Activated CD8-positive, alpha-beta memory T cell treated with anti-CD3 and anti-CD28 coated beads, Interleukin-2, amount 10 ng/mL, durations not matched to agents 7 days and 5 days (primary cell): ENCODE data around the gene EMD. TPM values are rescaled to one million over a fixed set of nuclear protein-coding genes. Genes with fewer than 3 reads are reported as not detected.
"Not testable (repeated sequence)": the region's sequence is repeated elsewhere in the genome, so short reads cannot be mapped to it uniquely, and the experiment has no call there.

ENCODE experiments used
- ATAC-seq: fragments of 150-1000 bp; cut with Tn5 transposase; one replicate; pipeline ENCODE4 v1.10.0; 2021; ENCODE audit warnings: moderate library complexity
- CTCF ChIA-PET: fragments of 350-600 bp; sonication (Branson Sonifier 250); formaldehyde crosslinking; loops from one replicate; lab custom pipeline; 2021; ENCODE audit warnings: antibody characterized with exemption; lab: Charles Lee
- DNase-seq: peaks from one replicate; pipeline ENCODE4 v3.0.0-alpha.2; 2020
- H3K27ac Mint-ChIP-seq: one replicate; pipeline ENCODE4 v1.8.0; 2021; ENCODE audit warnings: mild to moderate bottlenecking, mixed read lengths
- H3K27me3 Mint-ChIP-seq: one replicate; pipeline ENCODE4 v1.8.0; 2021; ENCODE audit warnings: mixed read lengths
- H3K36me3 Mint-ChIP-seq: one replicate; pipeline ENCODE4 v1.8.0; 2021; ENCODE audit warnings: mild to moderate bottlenecking, mixed read lengths
- H3K4me1 Mint-ChIP-seq: one replicate; pipeline ENCODE4 v1.8.0; 2021; ENCODE audit warnings: mixed read lengths
- H3K4me3 Mint-ChIP-seq: one replicate; pipeline ENCODE4 v1.8.0; 2021; ENCODE audit warnings: mild to moderate bottlenecking, moderate library complexity, mixed read lengths
- H3K9me3 Mint-ChIP-seq: one replicate; pipeline ENCODE4 v1.8.0; 2022; ENCODE audit warnings: low read depth, mixed read lengths
- total RNA-seq, 2 experiments: library from RNA; stranded (reverse); gene quantifications; one replicate each; pipeline ENCODE4 v1.2.3, GENCODE V29; 2021

Gene EMD
- total RNA-seq, 2 experiments from 2014 or later: 64.6 to 70.2 TPM

DNA sequence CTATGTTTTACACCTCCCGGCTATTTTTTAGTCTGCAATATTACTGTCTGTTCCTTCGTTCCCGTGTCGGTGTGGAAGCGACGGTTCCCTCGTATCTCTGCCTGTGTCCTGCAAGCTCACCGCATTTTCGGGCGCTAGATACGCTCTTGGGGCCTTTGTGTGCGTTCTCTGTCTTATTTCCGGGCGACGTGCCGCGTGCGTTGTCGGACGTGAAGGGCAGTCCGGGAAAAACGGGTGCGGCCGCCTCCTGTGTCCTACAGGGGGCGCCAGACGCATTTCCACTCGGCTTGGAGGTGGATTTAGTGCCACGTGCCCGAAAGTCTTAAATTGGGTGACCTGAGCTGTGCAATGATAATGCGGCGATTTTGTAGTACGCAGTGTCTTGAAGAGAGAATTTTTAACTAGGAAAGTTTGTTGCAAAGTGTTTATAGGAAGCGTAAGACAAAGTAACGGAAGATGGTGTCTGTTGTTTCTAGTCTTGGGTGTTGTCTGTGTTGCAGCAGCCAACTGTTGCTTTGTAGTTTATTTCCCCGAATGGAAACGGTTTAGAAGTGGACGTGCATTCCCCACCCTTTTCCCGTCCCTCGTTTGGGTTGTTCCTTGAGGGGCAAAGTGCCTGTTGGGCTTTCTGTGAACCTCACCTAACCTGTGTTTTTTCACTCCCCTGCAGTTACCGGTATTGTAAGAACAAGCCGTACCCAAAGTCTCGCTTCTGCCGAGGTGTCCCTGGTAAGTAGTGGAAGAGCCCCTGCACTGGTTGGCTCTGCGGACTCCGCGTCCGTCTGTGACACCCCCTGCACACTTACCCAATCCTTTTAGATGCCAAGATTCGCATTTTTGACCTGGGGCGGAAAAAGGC lies 19.8 kb downstream of the EMD start:
- Mint-ChIP-seq H3K27me3 (no peaks in the 10 kb centered on the region), H3K4me1 (peaks cover 20% of the 10 kb centered on the region), H3K27ac (peak overlapping the region; percentile 99), H3K36me3 (peaks cover 33% of the 10 kb centered on the region), H3K4me3 (peak overlapping the region; percentile 98), H3K9me3 (no peaks in the 10 kb centered on the region)
- peak; percentile 21 for ATAC-seq
- DNase-seq: peak; percentile 91
- CTCF ChIA-PET: interaction anchor here (1.0 to 3.5 kb wide), 12 partner anchors 9 to 428 kb away, joined by 3 to 15 read pairs (median 4); partner anchors contain the start of genes ATP6AP1, DNASE1L1, FAM50A and IKBKG

DNA sequence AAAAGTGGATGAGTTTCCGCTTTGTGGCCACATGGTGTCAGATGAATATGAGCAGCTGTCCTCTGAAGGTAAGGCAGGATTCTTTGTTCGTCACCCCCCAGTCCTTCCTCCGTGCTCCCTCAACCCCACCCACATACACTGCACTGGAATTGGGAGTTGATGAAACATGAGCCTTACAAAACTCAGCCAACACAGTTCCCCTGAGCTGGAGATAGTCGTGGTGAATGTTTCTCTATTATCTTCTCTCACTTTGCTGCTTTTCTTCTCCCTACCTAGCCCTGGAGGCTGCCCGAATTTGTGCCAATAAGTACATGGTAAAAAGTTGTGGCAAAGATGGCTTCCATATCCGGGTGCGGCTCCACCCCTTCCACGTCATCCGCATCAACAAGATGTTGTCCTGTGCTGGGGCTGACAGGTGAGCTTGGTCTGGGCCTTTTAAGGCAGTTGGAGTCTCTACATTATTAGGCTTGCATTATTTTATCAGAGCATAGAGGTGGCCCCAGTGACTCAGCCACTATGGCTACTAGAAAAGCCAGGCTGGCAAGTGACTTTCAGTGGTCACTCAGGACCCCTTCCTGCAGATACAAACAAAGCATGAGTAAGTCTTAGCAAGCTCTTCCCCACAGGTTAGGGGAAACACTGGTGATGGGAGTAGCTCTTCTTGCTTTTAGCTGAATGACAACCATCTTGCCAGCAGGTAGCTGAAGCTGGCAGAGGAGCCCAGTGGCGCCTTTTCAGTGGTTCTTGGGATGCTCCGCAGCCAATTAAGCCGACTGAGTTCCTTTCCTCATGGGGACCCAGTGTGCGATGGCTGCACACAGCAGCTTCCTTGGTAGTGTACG lies 20.7 kb downstream of the EMD start:
- H3K4me3 Mint-ChIP-seq: peak overlapping the region; percentile 98
- CTCF ChIA-PET: interaction anchor here (1.2 to 3.5 kb wide), 5 partner anchors 10 to 133 kb away, joined by 3 to 15 read pairs (median 7); partner anchors contain the start of genes ATP6AP1, DNASE1L1 and FAM50A
- DNase-seq (peak; percentile 62), ATAC-seq (no peak)
- peaks cover 33% of the 10 kb centered on the region for H3K36me3 Mint-ChIP-seq
- peaks cover 20% of the 10 kb centered on the region for H3K4me1 Mint-ChIP-seq
- H3K9me3 Mint-ChIP-seq: no peaks in the 10 kb centered on the region
- peak overlapping the region; percentile 99 for H3K27ac Mint-ChIP-seq
- H3K27me3 Mint-ChIP-seq: no peaks in the 10 kb centered on the region

DNA sequence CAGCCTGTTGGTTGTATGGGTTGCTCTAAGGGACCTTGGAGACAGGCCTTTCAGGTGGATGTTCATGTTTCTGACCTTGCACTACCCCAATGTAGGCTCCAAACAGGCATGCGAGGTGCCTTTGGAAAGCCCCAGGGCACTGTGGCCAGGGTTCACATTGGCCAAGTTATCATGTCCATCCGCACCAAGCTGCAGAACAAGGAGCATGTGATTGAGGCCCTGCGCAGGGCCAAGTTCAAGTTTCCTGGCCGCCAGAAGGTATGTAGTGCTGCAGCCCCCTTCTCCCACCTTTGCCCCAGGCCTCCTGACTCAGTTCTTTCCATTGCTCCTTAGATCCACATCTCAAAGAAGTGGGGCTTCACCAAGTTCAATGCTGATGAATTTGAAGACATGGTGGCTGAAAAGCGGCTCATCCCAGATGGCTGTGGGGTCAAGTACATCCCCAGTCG lies 21.3 kb downstream of the EMD start:
- H3K9me3 Mint-ChIP-seq, H3K27me3 Mint-ChIP-seq, ATAC-seq, DNase-seq: not testable (repeated sequence)
- Mint-ChIP-seq H3K4me3 (peak overlapping the region; percentile 98), H3K36me3 (peaks cover 33% of the 10 kb centered on the region), H3K4me1 (peaks cover 20% of the 10 kb centered on the region), H3K27ac (peak overlapping the region; percentile 99)
- CTCF ChIA-PET: interaction anchor here (1.7 to 3.5 kb wide), 3 partner anchors 9 to 132 kb away, joined by 7 to 15 read pairs (median 9); partner anchors contain the start of genes ATP6AP1 and DNASE1L1

DNA sequence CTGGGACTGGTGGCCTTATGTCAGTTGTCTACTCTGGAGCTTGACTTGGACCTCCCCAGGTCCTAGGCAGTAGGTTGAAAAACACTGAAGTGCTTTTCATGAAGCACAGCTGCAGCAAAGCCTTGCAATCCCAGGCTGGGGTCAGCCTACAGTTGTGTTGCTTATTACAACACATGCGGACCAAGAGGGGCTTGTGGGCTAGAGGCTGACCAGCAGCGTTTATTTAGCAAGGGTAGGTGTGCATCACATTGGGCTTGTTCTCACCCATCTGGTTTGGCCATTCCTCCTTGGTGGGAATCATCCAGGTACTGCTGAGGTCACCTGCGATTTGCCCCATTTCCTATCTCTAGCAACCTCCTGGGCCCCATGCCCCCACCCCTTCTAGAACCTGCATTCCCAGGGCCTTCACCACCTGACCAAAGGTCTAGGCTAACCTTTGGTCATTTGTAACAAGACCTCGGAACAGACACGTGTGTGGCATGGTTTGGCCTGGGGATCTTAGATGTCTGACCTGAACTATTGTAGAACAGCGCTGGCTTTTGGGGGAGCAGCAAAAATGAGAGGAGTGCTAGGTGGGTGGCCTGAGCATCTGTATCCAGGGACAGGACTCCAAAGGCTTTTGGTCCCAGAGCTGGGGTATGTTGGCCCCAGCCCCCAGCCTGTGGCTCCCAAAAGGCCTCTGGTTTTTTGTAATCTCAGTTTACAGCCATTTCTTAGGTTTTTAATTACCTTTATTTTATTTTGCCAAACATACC lies 22.1 kb downstream of the EMD start:
- H3K9me3 Mint-ChIP-seq: no peaks in the 10 kb centered on the region
- DNase-seq (no peak), ATAC-seq (no peak)
- no peak overlapping the region for H3K4me3 Mint-ChIP-seq
- no peaks in the 10 kb centered on the region for H3K27me3 Mint-ChIP-seq
- peak overlapping the region; percentile 67 for H3K27ac Mint-ChIP-seq
- peaks cover 20% of the 10 kb centered on the region for H3K4me1 Mint-ChIP-seq
- peaks cover 33% of the 10 kb centered on the region for H3K36me3 Mint-ChIP-seq
- CTCF ChIA-PET: interaction anchor here (0.8 kb wide), 1 partner anchor 112 kb away, joined by 3 read pairs; no protein-coding TSS in a partner anchor

DNA sequence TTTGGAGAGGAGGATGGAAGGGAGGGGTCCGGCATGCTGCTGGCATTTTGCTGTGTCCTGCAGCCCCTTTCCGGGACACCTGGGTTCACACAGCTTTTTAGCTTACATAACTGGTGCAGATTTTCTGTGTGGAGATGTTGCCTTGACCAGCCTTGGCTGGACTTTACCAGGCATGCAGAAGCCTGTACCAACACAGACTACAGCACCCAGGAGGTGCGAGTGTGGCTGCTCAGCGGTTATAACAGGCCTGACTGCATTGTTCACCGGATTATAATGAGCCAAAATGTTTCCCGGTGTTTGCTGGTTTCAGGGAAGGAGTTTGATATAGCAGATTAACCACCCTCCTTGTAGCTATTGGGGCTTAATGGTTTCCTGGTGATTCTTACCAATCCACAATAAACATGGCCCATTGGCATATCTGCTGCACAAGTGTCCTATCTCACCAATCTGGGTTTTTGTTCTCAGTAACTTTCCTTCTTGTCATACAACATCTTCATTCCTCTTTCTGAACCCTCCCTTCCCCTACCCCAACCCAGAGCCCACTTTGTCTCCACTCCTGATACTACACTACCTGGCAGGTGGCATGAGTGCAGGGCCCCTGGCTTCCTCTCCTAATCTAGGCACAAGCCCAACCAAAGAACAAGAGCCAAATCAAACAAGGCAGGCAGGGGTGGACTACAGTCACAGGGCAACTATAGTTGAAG lies 23.0 kb downstream of the EMD start:
- H3K4me1 Mint-ChIP-seq: peaks cover 18% of the 10 kb centered on the region
- ATAC-seq (no peak), DNase-seq (no peak)
- H3K4me3 Mint-ChIP-seq: no peak overlapping the region
- CTCF ChIA-PET: interaction anchor here (0.8 kb wide), 1 partner anchor 111 kb away, joined by 3 read pairs; no protein-coding TSS in a partner anchor
- no peaks in the 10 kb centered on the region for H3K9me3 Mint-ChIP-seq
- no peaks in the 10 kb centered on the region for H3K27me3 Mint-ChIP-seq
- H3K36me3 Mint-ChIP-seq: peaks cover 33% of the 10 kb centered on the region
- H3K27ac Mint-ChIP-seq: peak overlapping the region; percentile 19

DNA sequence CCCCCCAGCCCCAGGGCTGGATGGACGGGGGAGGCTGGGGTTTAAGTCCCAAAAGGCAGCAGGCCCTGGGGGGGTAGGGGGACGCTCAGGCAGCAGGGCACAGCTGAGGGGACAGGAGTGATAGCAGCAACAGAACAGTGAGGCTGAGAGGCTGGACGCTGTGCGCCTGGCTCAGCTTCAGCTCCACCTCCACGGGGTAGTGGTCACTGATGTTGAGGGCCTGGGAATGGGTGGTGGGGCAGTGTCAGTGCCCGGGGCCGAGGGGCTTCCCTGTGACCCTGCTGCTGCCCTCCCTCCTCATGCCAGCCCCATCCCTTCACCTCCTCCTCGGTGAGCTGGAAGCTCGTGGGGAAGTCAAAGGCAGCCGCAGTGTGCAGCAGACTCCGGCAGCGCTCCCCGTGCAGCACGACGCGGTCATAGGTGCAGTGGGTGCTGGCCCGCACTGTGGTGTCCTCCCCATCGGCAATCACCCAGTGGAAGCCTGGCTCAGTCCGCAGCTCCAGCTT lies 23.6 kb downstream of the EMD start:
- Mint-ChIP-seq H3K9me3 (no peaks in the 10 kb centered on the region), H3K4me3 (no peak overlapping the region), H3K27ac (no peak overlapping the region), H3K27me3 (no peaks in the 10 kb centered on the region), H3K4me1 (peaks cover 18% of the 10 kb centered on the region), H3K36me3 (peaks cover 33% of the 10 kb centered on the region)
- ATAC-seq: no peak
- DNase-seq: no peak
- CTCF ChIA-PET: no interaction called here

DNA sequence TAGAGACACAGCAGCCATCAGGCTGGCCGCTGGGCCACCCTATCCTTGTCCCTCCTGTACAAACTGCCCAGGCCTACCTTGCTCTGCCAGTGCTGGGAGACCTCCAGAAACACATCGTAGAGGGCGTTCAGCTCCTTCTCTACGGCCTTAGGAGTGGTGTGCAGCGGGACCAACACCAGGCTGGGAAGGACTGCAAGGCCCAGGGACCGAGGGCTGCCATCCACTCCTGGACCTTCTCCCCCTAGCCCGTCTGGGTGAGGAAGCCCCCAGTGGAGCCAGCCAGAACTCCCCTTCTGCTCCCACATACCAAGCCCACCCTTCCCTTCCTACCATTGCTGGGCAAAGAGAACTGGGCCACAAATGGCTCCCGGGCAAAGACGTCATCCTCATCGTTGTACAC lies 24.1 kb downstream of the EMD start:
- peaks cover 30% of the 10 kb centered on the region for H3K36me3 Mint-ChIP-seq
- no peaks in the 10 kb centered on the region for H3K27me3 Mint-ChIP-seq
- H3K4me1 Mint-ChIP-seq: peaks cover 16% of the 10 kb centered on the region
- no peak overlapping the region for H3K27ac Mint-ChIP-seq
- DNase-seq (no peak), ATAC-seq (no peak)
- no peak overlapping the region for H3K4me3 Mint-ChIP-seq
- H3K9me3 Mint-ChIP-seq: no peaks in the 10 kb centered on the region
- CTCF ChIA-PET: no interaction called here

DNA sequence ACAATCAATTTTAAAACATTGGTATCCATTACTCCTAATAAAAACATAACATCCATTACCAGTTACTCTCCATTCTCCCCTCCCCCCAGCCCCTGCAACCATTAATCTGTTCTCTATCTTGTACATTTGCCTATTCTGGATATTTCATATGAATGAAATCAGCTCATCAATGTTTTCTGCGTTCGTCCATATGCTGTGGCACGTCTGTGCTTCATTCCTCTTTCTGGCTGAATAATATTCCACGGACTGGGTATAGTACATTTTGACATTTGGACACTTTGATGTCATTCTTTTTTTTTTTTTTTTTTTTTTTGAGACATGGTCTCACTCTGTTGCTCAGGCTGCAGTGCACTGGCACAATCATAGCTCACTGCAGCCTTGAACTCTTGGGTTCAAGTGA lies 24.8 kb downstream of the EMD start:
- DNase-seq (no peak), ATAC-seq (no peak)
- H3K9me3 Mint-ChIP-seq: no peaks in the 10 kb centered on the region
- H3K4me1 Mint-ChIP-seq: peaks cover 19% of the 10 kb centered on the region
- H3K4me3 Mint-ChIP-seq: no peak overlapping the region
- CTCF ChIA-PET: no interaction called here
- H3K27me3 Mint-ChIP-seq: no peaks in the 10 kb centered on the region
- peaks cover 27% of the 10 kb centered on the region for H3K36me3 Mint-ChIP-seq
- no peak overlapping the region for H3K27ac Mint-ChIP-seq

DNA sequence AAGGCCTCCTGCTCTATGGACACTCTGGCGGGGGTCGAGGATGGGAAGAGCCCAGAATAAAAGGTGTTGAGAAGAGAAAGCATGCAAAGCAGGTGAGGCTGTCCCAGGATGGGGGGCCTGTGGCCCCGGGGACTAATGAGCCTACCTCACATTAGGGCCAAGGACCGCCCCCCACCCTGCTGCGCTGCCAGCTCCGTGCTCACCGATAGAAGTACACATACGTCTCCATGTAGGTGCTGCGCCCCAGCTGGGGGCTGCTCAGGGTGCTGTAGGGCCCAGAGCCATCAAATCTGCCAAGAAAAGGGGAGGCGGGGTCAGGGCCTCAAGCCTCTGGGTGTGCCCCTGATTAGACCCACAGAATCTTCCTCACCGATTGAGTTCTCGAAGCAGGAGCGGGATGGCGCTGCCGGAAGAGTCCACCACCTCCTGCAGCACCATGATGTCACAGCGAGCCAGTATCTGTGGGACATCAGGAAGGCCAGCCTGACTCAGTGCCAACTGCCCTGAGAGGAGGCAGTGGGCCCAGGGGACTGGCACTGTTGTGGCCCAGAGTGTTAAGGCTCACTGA lies 25.6 kb downstream of the EMD start:
- CTCF ChIA-PET: no interaction called here
- Mint-ChIP-seq H3K4me3 (no peak overlapping the region), H3K27ac (no peak overlapping the region), H3K36me3 (peaks cover 18% of the 10 kb centered on the region), H3K4me1 (peaks cover 18% of the 10 kb centered on the region), H3K9me3 (no peaks in the 10 kb centered on the region), H3K27me3 (no peaks in the 10 kb centered on the region)
- DNase-seq (no peak), ATAC-seq (no peak)

DNA sequence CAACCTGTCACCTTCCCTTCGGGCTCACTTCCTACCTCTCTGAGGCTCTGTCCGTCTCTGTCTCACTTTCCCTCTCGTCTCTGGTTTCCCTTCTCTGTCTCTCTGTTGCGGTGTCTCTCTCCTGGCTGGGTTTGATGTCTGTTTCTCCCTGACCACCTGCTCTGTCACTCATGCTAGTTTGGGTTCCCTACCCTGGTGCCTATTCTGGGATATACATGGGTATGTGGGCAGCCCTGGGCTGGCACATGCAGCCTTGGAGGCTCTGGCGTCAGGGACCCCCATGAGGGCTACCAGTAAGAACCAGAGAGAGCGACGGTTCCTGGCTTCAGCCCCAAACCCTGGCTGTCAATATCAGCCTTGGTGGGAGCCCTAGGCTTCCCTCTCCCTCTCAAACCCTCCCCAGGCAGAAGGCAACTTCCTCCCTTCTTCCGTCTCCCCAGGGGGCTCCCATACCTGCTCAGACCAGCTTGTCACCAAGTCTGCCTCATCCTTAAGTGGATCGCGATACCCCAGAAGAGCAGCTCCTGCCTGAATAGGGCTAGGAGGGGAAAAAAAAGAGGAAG lies 29.6 kb downstream of the EMD start:
- Mint-ChIP-seq H3K4me1 (peaks cover 14% of the 10 kb centered on the region), H3K36me3 (peaks cover 3% of the 10 kb centered on the region), H3K27me3 (no peaks in the 10 kb centered on the region), H3K4me3 (peak overlapping the region; percentile 59), H3K9me3 (no peaks in the 10 kb centered on the region), H3K27ac (peak overlapping the region; percentile 69)
- CTCF ChIA-PET: interaction anchor here (2.9 kb wide), 1 partner anchor 10 kb away, joined by 15 read pairs; the partner anchor contains the start of gene RPL10
- DNase-seq: no peak
- no peak for ATAC-seq

DNA sequence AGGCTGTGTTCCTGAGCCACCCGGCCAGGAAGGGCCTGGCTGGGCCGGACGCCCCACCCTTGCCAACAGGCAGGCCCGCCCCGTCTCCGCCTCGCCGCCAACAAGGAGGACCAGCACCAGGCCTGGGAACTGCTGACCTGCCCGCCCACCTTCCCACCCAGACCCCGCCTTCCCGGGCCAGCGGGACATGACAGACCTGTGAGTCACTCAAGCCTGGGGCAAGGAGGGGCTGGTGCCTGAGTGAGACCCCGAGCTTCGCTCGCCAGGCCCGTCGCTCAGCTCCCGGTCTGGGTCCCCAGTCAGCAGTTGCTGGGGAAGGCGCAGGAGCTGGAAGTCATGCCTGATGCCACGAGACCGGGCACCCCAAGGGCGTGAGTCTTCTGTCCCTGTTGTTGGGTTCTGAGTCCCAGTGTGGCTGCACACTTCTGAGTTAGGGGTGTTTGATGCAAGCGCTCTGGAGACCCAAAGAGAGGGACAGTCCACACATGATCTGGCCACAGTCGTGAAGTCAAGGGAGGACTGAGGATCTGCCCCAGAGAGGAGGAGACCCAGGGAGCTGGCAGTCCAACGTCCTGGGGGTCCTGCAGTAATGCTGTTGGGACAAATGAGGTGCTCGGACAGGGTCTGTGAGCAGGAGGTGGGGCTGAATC lies 30.3 kb downstream of the EMD start, which contains the start of gene DNASE1L1:
Gene DNASE1L1, minus strand, starts transcription at position 33 of the 650 bp plus-strand sequence. CDS start 3,686 bp downstream, outside the sequence.
- DNase-seq: peak; percentile 49
- Mint-ChIP-seq H3K9me3 (no peaks in the 10 kb centered on the region), H3K4me3 (peak within 1 kb of the TSS; percentile 59), H3K4me1 (peaks cover 14% of the 10 kb centered on the region), H3K36me3 (peaks cover 3% of the 10 kb centered on the region), H3K27ac (peak within 1 kb of the TSS; percentile 69), H3K27me3 (no peaks in the 10 kb centered on the region)
- ATAC-seq: no peak
- CTCF ChIA-PET: interaction anchor here (0.9 to 2.9 kb wide), 2 partner anchors 11 to 20 kb away, joined by 3 to 15 read pairs; partner anchors contain the start of gene RPL10
